Measurements from ENCODE around the gene CSF1. TPM values are rescaled to one million over a fixed set of nuclear protein-coding genes. Genes with fewer than 3 reads are reported as not detected.

The CSF1 gene
- total RNA-seq, 1 experiment from 2014 or later = 3.0 TPM

GRCh38 chr1:109942434-109942833 is 31.8 kb downstream of the CSF1 start:
- Histone ChIP-seq H3K27me3 (ENCODE audit: insufficient read depth, low read length) (no peaks in the 10 kb centered on the region), H2AFZ (ENCODE audit: low read depth, low read length, poor library complexity, severe bottlenecking) (no peak overlapping the region), H3K4me3 (replicated peaks in 1 of 2; ENCODE audit: low read depth in 1 of 2, low read length in 2 of 2) (no peak overlapping the region), H3K9me2 (ENCODE audit: insufficient read depth) (no peaks in the 10 kb centered on the region), H3K4me2 (ENCODE audit: low read length) (no peak overlapping the region), H4K20me1 (ENCODE audit: insufficient read depth) (no peaks in the 10 kb centered on the region), H3K79me2 (ENCODE audit: insufficient read depth, low read length) (no peaks in the 10 kb centered on the region), H3K9ac (ENCODE audit: low read length) (no peak overlapping the region), H3K4me1 (ENCODE audit: control insufficient read depth in 1 of 2, insufficient read depth in 2 of 2, low read length in 2 of 2) (no peaks in the 10 kb centered on the region), H3K27ac (ENCODE audit: low read depth, low read length) (no peak overlapping the region), H3K9me3 (ENCODE audit: control insufficient read depth in 1 of 2, insufficient read depth in 1 of 2, low read depth in 1 of 2, low read length in 2 of 2) (peaks cover 0 to 3% of the 10 kb centered on the region in 2 experiments; a peak in 1 of 4 replicates), H3K36me3 (ENCODE audit: control insufficient read depth in 1 of 2, insufficient read depth in 2 of 2, low read length in 2 of 2) (no peaks in the 10 kb centered on the region)
- CTCF ChIA-PET = no interaction called here
- ATAC-seq (no peak), DNase-seq (ENCODE audit: low read depth, low spot score) (no peak)
- POLR2A ChIA-PET = no interaction called here
- no TSS peak for BruUV-seq (replicated peaks)
- RAD21 ChIA-PET (ENCODE audit: low non-redundant PET in 1 of 2, low total read pairs in 2 of 2, uncharacterized antibody in 2 of 2, unreplicated experiment in 2 of 2) = no interaction called here
- intact Hi-C loops (cut with micrococcal nuclease) = no loop called here
- no peak for TF ChIP-seq CTCF (IDR thresholded peaks at IDR 0.05 in 2 of 3, conservative IDR thresholded peaks at IDR 0.05 in 1 of 3; ENCODE audit: borderline replicate concordance in 1 of 3, insufficient read depth in 1 of 3, low read depth in 2 of 3, low read length in 2 of 3)
- no peak for TF ChIP-seq JUND (IDR thresholded peaks at IDR 0.05)
- no peak for TF ChIP-seq RAD21 (IDR thresholded peaks at IDR 0.05; ENCODE audit: low read depth)
- TF ChIP-seq FOSL1 (IDR thresholded peaks at IDR 0.05; ENCODE audit: low read depth) = no peak
- no peak for TF ChIP-seq EZH2phosphoT487 (IDR thresholded peaks at IDR 0.05; ENCODE audit: borderline replicate concordance)
- TF ChIP-seq ZFX (IDR thresholded peaks at IDR 0.05) = no peak

GRCh38 chr1:109944541-109944940 is 33.9 kb downstream of the CSF1 start:
- H3K36me3 ChIP-seq (ENCODE audit: control insufficient read depth in 1 of 2, insufficient read depth in 2 of 2, low read length in 2 of 2) = no peaks in the 10 kb centered on the region
- H3K27me3 ChIP-seq (ENCODE audit: insufficient read depth, low read length) = no peaks in the 10 kb centered on the region
- intact Hi-C loops (cut with micrococcal nuclease) = no loop called here
- no peaks in the 10 kb centered on the region for H3K4me1 ChIP-seq (ENCODE audit: control insufficient read depth in 1 of 2, insufficient read depth in 2 of 2, low read length in 2 of 2)
- no peak overlapping the region for H3K4me3 ChIP-seq (replicated peaks in 1 of 2; ENCODE audit: low read depth in 1 of 2, low read length in 2 of 2)
- H3K27ac ChIP-seq (ENCODE audit: low read depth, low read length) = no peak overlapping the region
- no peak overlapping the region for H3K9ac ChIP-seq (ENCODE audit: low read length)
- no peaks in the 10 kb centered on the region for H3K9me3 ChIP-seq (ENCODE audit: control insufficient read depth in 1 of 2, insufficient read depth in 1 of 2, low read depth in 1 of 2, low read length in 2 of 2)
- ChIA-PET CTCF (no interaction called here), RAD21 (ENCODE audit: low non-redundant PET in 1 of 2, low total read pairs in 2 of 2, uncharacterized antibody in 2 of 2, unreplicated experiment in 2 of 2) (no interaction called here), POLR2A (no interaction called here)
- H2AFZ ChIP-seq (ENCODE audit: low read depth, low read length, poor library complexity, severe bottlenecking) = no peak overlapping the region
- ATAC-seq (no peak), DNase-seq (ENCODE audit: low read depth, low spot score) (no peak)
- no peaks in the 10 kb centered on the region for H4K20me1 ChIP-seq (ENCODE audit: insufficient read depth)
- H3K4me2 ChIP-seq (ENCODE audit: low read length) = no peak overlapping the region
- BruUV-seq (replicated peaks) = no TSS peak
- no peaks in the 10 kb centered on the region for H3K79me2 ChIP-seq (ENCODE audit: insufficient read depth, low read length)
- no peaks in the 10 kb centered on the region for H3K9me2 ChIP-seq (ENCODE audit: insufficient read depth)
- no peak for TF ChIP-seq YY1 (IDR thresholded peaks at IDR 0.05; ENCODE audit: extremely low read depth, insufficient replicate concordance, low read depth, low read length)
- no peak for TF ChIP-seq EZH2 (IDR thresholded peaks at IDR 0.05)
- TF ChIP-seq EZH2phosphoT487 (IDR thresholded peaks at IDR 0.05; ENCODE audit: borderline replicate concordance) = no peak
- no peak for TF ChIP-seq CBX3 (IDR thresholded peaks at IDR 0.05; ENCODE audit: low read depth)
- TF ChIP-seq MAX (IDR thresholded peaks at IDR 0.05) = no peak
- TF ChIP-seq ATF3 (IDR thresholded peaks at IDR 0.05) = no peak
- no peak for TF ChIP-seq REST (IDR thresholded peaks at IDR 0.05; ENCODE audit: low read depth)
- no peak for TF ChIP-seq ZFX (IDR thresholded peaks at IDR 0.05)
- no peak for TF ChIP-seq POLR2A (IDR thresholded peaks at IDR 0.05; ENCODE audit: borderline replicate concordance, extremely low read depth, insufficient read depth, insufficient read length)
- TF ChIP-seq TCF7L2 (IDR thresholded peaks at IDR 0.05; ENCODE audit: borderline replicate concordance, extremely low read depth, insufficient read depth, insufficient read length) = no peak
- no peak for TF ChIP-seq JUND (IDR thresholded peaks at IDR 0.05)
- no peak for TF ChIP-seq RAD21 (IDR thresholded peaks at IDR 0.05; ENCODE audit: low read depth)
- TF ChIP-seq CEBPB (IDR thresholded peaks at IDR 0.05; ENCODE audit: low read depth) = no peak
